GM23248 (cell line): ENCODE data around the gene SPAAR.

Experiments used
- EZH2 ChIP-seq: fragments of 200-600 bp; sonication (generic); IDR thresholded peaks from 2 replicates; pipeline ENCODE4 v1.6.1; 2018; ENCODE audit warnings: antibody characterized with exemption, mild to moderate bottlenecking; ENCODE audit not compliant: insufficient read depth, poor library complexity, severe bottlenecking
- EZH2phosphoT487 ChIP-seq: fragments of 200-600 bp; sonication (generic); IDR thresholded peaks from 2 replicates; pipeline ENCODE4 v1.6.1; 2018; ENCODE audit warnings: antibody characterized with exemption, moderate library complexity, mild to moderate bottlenecking, low read depth; ENCODE audit not compliant: insufficient read depth

- no peak for TF ChIP-seq EZH2
- no peak for TF ChIP-seq EZH2phosphoT487
These were observed 47.4 kb downstream of the SPAAR start for GRCh38 chr9:35956651-35957050.
